HepG2 (cell line): ENCODE data around the gene EPHX1. TPM values are rescaled to one million over a fixed set of nuclear protein-coding genes. Genes with fewer than 3 reads are reported as not detected.

Source experiments
- CCDC6 ChIP-seq: sonication (generic); formaldehyde crosslinking; IDR thresholded peaks from 2 replicates; pipeline ENCODE4 v1.8.1; 2022; ENCODE audit warnings: mild to moderate bottlenecking, missing genetic modification reagents, moderate library complexity
- GATAD2A ChIP-seq: IDR thresholded peaks from 2 replicates; pipeline ENCODE4 v1.6.1; 2016
- HNRNPLL ChIP-seq: fragments of 200-400 bp; formaldehyde crosslinking; IDR thresholded peaks from 2 replicates; pipeline ENCODE4 v1.6.1; 2017; ENCODE audit warnings: mild to moderate bottlenecking, low read depth, low read length; ENCODE audit not compliant: poor library complexity, severe bottlenecking
- HOXD1 ChIP-seq: sonication (generic); formaldehyde crosslinking; IDR thresholded peaks from 2 replicates; pipeline ENCODE4 v1.5.0; 2020; ENCODE audit warnings: missing genetic modification reagents
- IRX3 ChIP-seq: sonication (generic); formaldehyde crosslinking; IDR thresholded peaks from 2 replicates; pipeline ENCODE4 v1.8.1; 2023; ENCODE audit warnings: mild to moderate bottlenecking, low read depth, missing genetic modification reagents, borderline replicate concordance
- MTA1 ChIP-seq: sonication (generic); formaldehyde crosslinking; IDR thresholded peaks from 2 replicates; pipeline ENCODE4 v1.4.0; 2020; ENCODE audit warnings: missing genetic modification reagents, mild to moderate bottlenecking, borderline replicate concordance
- NFATC3 ChIP-seq: sonication (generic); formaldehyde crosslinking; IDR thresholded peaks from 2 replicates; pipeline ENCODE4 v1.5.1; 2020; ENCODE audit warnings: mild to moderate bottlenecking, missing genetic modification reagents
- NR2F2 ChIP-seq: IDR thresholded peaks from 2 replicates; pipeline ENCODE4 v1.6.1; 2012; ENCODE audit warnings: low read depth, inconsistent platforms, borderline replicate concordance
- NR3C1 ChIP-seq: sonication (generic); formaldehyde crosslinking; IDR thresholded peaks from 2 replicates; pipeline ENCODE4 v1.4.0; 2020; ENCODE audit warnings: missing genetic modification reagents
- REXO4 ChIP-seq: sonication (generic); formaldehyde crosslinking; IDR thresholded peaks from 2 replicates; pipeline ENCODE4 v1.8.0; 2022; ENCODE audit warnings: missing genetic modification reagents, mild to moderate bottlenecking, borderline replicate concordance
- SMARCC2 ChIP-seq: fragments of 450-650 bp; IDR thresholded peaks from 2 replicates; pipeline ENCODE4 v1.6.1; 2017; ENCODE audit warnings: antibody characterized with exemption, mild to moderate bottlenecking
- STAT5B ChIP-seq: sonication (generic); formaldehyde crosslinking; IDR thresholded peaks from 2 replicates; pipeline ENCODE4 v1.4.0; 2020; ENCODE audit warnings: missing genetic modification reagents
- ZBTB1 ChIP-seq: sonication (generic); formaldehyde crosslinking; IDR thresholded peaks from 2 replicates; pipeline ENCODE4 v1.4.0; 2020; ENCODE audit warnings: missing genetic modification reagents, borderline replicate concordance
- ZBTB42 ChIP-seq: sonication (generic); formaldehyde crosslinking; IDR thresholded peaks from 2 replicates; pipeline ENCODE4 v1.5.0; 2020; ENCODE audit warnings: mild to moderate bottlenecking, missing genetic modification reagents
- ZNF441 ChIP-seq: sonication (generic); formaldehyde crosslinking; IDR thresholded peaks from 2 replicates; pipeline ENCODE4 v1.7.0; 2021; ENCODE audit warnings: missing genetic modification reagents, borderline replicate concordance
- ZNF557 ChIP-seq: sonication (generic); formaldehyde crosslinking; IDR thresholded peaks from 2 replicates; pipeline ENCODE4 v1.4.0; 2020; ENCODE audit warnings: missing genetic modification reagents
- ZNF747 ChIP-seq: sonication (generic); formaldehyde crosslinking; IDR thresholded peaks from 2 replicates; pipeline ENCODE4 v1.8.1; 2023; ENCODE audit warnings: missing genetic modification reagents, mild to moderate bottlenecking, borderline replicate concordance
- ZNF780A ChIP-seq: sonication (generic); formaldehyde crosslinking; IDR thresholded peaks from 2 replicates; pipeline ENCODE4 v1.8.0; 2022; ENCODE audit warnings: mild to moderate bottlenecking, missing genetic modification reagents, moderate library complexity
- polyA plus RNA-seq, 8 experiments: library from polyadenylated mRNA; depleted of rRNA in 3 of 8; stranded (reverse) in 7 of 8; unstranded in 1 of 8; fragments of >200 nt; fragmentation: Illumina TruSeq in 4 of 8; extraction: Trizol in 4 of 8; gene quantifications; 2 replicates each; pipeline versions ENCODE4 v1.2.1 to v1.2.3, GENCODE V29; 2011 to 2016; ENCODE audit warnings: low read depth in 4 of 8, missing spikeins in 1 of 8, mixed read lengths in 1 of 8; ENCODE audit not compliant: insufficient read depth in 1 of 8
- total RNA-seq, 5 experiments: library from RNA; depleted of rRNA; stranded (reverse); fragments of >200 nt; fragmentation: Illumina TruSeq; extraction: Trizol; gene quantifications; 2 replicates each; pipeline ENCODE4 v1.2.3, GENCODE V29; 2016; ENCODE audit warnings: low read depth in 1 of 5
- TF ChIP-seq, protein P1 (sequence below): sonication (generic); formaldehyde crosslinking; IDR thresholded peaks from 2 replicates; pipeline ENCODE4 v1.4.0; 2020; ENCODE audit warnings: missing genetic modification reagents
- TF ChIP-seq, protein P2 (sequence below): sonication (generic); formaldehyde crosslinking; conservative IDR thresholded peaks from 2 replicates; pipeline ENCODE4 v1.4.0; 2020; ENCODE audit warnings: missing genetic modification reagents
- TF ChIP-seq, protein P3 (sequence below): sonication (generic); formaldehyde crosslinking; IDR thresholded peaks from 2 replicates; pipeline ENCODE4 v1.8.0; 2022; ENCODE audit warnings: mild to moderate bottlenecking, missing genetic modification reagents
- TF ChIP-seq, protein P4 (sequence below): sonication (generic); formaldehyde crosslinking; IDR thresholded peaks from 2 replicates; pipeline ENCODE4 v1.4.0; 2020; ENCODE audit warnings: mild to moderate bottlenecking, missing genetic modification reagents

EPHX1 gene
- total and polyA plus RNA-seq, 2 of the 13 experiments (the other 11 are each of a cell fraction or from before 2014, with no cell fraction given) = 27.7 to 36.5 TPM

DNA sequence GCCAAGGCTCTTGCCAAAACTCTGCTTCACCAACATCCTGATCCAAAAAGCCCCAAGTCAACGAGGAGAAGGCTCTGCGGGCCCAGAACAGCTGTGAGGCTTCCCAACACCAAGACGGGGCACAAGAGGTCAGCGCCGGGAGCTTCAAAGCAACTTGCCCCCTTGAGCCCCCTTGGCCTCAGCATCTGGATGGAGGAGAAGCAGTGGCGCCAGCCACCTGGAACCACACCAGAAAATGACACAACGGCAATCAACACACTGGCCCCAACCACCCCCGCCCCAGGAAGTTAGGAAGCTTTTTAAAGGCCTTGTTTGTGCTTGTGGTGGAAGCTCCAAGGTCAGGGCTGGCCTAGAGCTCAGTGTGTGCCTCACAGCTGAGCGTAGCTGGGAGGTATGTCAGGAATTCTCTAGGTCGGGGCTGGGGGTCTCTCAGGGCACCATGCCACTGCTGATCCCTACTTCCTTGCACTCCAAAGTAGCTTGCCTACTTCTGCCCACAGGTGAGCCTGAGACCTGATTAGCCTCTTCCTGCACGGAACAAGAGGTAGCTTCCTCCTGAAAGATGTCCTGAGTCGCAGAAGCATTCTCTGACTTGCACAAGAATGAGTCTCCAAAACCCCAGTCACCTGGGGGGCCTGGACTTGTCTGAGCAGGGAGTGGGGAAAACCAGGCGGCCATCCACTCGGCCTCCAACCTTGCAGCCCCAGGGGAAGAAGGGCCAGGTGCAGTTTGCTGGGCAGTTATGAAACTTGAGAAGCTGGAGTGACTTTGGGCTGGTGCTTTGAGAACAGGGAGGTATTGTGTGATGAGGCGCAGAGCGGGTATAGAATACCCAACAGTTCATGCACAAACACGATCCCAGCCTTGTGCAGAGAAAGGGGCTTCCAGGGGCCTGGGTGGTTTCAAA, 42.0 kb upstream of the EPHX1 start (continued):
- TF ChIP-seq, protein P1, sequence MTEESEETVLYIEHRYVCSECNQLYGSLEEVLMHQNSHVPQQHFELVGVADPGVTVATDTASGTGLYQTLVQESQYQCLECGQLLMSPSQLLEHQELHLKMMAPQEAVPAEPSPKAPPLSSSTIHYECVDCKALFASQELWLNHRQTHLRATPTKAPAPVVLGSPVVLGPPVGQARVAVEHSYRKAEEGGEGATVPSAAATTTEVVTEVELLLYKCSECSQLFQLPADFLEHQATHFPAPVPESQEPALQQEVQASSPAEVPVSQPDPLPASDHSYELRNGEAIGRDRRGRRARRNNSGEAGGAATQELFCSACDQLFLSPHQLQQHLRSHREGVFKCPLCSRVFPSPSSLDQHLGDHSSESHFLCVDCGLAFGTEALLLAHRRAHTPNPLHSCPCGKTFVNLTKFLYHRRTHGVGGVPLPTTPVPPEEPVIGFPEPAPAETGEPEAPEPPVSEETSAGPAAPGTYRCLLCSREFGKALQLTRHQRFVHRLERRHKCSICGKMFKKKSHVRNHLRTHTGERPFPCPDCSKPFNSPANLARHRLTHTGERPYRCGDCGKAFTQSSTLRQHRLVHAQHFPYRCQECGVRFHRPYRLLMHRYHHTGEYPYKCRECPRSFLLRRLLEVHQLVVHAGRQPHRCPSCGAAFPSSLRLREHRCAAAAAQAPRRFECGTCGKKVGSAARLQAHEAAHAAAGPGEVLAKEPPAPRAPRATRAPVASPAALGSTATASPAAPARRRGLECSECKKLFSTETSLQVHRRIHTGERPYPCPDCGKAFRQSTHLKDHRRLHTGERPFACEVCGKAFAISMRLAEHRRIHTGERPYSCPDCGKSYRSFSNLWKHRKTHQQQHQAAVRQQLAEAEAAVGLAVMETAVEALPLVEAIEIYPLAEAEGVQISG (CRISPR knock-in tag) = peak; percentile 24; the same call in 1 of the 2 replicates
- no peak for TF ChIP-seq REXO4 (CRISPR knock-in tag)
- no peak for TF ChIP-seq IRX3 (CRISPR knock-in tag)
- TF ChIP-seq STAT5B (CRISPR knock-in tag) = no peak
- TF ChIP-seq SMARCC2 = no peak
- TF ChIP-seq HNRNPLL = no peak
- TF ChIP-seq, protein P2, sequence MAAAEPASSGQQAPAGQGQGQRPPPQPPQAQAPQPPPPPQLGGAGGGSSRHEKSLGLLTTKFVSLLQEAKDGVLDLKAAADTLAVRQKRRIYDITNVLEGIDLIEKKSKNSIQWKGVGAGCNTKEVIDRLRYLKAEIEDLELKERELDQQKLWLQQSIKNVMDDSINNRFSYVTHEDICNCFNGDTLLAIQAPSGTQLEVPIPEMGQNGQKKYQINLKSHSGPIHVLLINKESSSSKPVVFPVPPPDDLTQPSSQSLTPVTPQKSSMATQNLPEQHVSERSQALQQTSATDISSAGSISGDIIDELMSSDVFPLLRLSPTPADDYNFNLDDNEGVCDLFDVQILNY (CRISPR knock-in tag) = no peak
- TF ChIP-seq ZNF557 = no peak
- no peak for TF ChIP-seq CCDC6 (CRISPR knock-in tag)
- TF ChIP-seq, protein P3, sequence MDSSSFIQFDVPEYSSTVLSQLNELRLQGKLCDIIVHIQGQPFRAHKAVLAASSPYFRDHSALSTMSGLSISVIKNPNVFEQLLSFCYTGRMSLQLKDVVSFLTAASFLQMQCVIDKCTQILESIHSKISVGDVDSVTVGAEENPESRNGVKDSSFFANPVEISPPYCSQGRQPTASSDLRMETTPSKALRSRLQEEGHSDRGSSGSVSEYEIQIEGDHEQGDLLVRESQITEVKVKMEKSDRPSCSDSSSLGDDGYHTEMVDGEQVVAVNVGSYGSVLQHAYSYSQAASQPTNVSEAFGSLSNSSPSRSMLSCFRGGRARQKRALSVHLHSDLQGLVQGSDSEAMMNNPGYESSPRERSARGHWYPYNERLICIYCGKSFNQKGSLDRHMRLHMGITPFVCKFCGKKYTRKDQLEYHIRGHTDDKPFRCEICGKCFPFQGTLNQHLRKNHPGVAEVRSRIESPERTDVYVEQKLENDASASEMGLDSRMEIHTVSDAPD (CRISPR knock-in tag) = peak; percentile 85
- TF ChIP-seq ZNF747 (CRISPR knock-in tag) = peak; percentile 66; the same call in 1 of the 2 replicates
- TF ChIP-seq ZNF780A (CRISPR knock-in tag) = no peak
- TF ChIP-seq NR3C1 = no peak
- TF ChIP-seq, protein P4, sequence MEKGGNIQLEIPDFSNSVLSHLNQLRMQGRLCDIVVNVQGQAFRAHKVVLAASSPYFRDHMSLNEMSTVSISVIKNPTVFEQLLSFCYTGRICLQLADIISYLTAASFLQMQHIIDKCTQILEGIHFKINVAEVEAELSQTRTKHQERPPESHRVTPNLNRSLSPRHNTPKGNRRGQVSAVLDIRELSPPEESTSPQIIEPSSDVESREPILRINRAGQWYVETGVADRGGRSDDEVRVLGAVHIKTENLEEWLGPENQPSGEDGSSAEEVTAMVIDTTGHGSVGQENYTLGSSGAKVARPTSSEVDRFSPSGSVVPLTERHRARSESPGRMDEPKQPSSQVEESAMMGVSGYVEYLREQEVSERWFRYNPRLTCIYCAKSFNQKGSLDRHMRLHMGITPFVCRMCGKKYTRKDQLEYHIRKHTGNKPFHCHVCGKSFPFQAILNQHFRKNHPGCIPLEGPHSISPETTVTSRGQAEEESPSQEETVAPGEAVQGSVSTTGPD = no peak
- peak; percentile 59 for TF ChIP-seq GATAD2A (CRISPR knock-in tag)
- TF ChIP-seq NFATC3 = no peak
- TF ChIP-seq ZBTB42 = 0 out of 2 replicates have a peak, but pooled peaks have one; percentile 54
- no peak for TF ChIP-seq HOXD1 (CRISPR knock-in tag)
- TF ChIP-seq MTA1 (CRISPR knock-in tag) = peak; percentile 17; the same call in 1 of the 2 replicates
- TF ChIP-seq ZNF441 (CRISPR knock-in tag) = no peak; the same call in 1 of the 2 replicates
- no peak for TF ChIP-seq ZBTB1 (CRISPR knock-in tag)
- peak; percentile 81; the same call in 1 of the 2 replicates for TF ChIP-seq NR2F2
